ENCODE measurements around the gene WAC. TPM values are rescaled to one million over a fixed set of nuclear protein-coding genes. Genes with fewer than 3 reads are reported as not detected.

WAC gene
- total and polyA plus RNA-seq, 10 of the 15 experiments (the other 5 are each of a cell fraction or from before 2014, with no cell fraction given), result 26.5 to 131 (median 69.4) TPM

DNA sequence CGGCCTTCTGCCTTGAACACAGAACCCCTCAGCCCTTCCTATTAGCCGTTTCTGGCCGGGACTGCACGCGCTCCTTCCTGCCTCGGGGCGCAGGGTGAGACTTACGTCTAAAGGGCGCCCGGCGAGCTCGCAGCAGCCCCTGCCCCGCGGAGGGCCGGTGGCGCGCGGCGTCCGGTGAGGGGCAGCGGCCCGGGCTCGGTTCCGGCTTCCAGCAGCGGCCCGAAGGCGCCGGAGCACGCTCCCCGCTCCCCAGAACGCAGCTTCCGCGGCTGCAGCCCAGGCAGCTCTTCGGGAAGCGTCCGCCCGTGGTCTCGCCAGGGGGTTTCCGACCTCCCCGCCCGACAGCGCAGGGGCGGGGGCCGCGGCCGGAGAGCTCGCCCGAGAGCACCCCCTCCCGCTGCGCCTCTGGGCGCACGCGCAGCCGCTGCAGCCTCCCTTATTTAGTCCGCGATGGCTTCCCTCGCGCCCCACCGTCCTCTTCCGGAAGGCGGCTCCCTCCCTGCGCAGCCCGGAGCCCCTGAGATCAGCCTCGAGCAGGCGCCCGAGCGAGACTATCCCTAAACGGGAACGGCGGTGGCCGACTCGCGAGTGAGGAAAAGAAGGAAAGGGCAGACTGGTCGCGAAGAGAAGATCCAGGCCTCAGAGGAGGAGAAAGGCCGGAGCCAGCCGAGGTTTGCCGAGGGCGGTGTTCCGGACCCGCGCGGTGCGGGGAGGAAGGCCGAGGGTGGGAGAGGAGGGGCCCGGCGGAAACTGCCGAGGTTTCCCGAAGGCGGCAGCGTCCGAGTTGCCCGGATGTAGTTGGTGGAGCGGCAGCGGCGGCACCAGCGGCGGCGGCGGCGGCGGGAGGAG is at the start of gene WAC (continued):
- TF ChIP-seq, protein P1, sequence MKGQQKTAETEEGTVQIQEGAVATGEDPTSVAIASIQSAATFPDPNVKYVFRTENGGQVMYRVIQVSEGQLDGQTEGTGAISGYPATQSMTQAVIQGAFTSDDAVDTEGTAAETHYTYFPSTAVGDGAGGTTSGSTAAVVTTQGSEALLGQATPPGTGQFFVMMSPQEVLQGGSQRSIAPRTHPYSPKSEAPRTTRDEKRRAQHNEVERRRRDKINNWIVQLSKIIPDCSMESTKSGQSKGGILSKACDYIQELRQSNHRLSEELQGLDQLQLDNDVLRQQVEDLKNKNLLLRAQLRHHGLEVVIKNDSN (IDR thresholded peaks at IDR 0.05; ENCODE audit: borderline replicate concordance, extremely low read length, insufficient read depth, low read depth, low read length), result no peak
- no peak for TF ChIP-seq RAD21 (IDR thresholded peaks at IDR 0.05; ENCODE audit: insufficient read depth, low read depth, low read length)
- peak; percentile 48; the same call in 1 of the 2 replicates for TF ChIP-seq CBX5 (IDR thresholded peaks at IDR 0.05; ENCODE audit: low read depth)
- peak; percentile 60 for TF ChIP-seq KLF5 (IDR thresholded peaks at IDR 0.05; ENCODE audit: partially characterized antibody)
- TF ChIP-seq HCFC1 (IDR thresholded peaks at IDR 0.05; ENCODE audit: low read length), result peak; percentile 64
- no peak for TF ChIP-seq RCOR1 (conservative IDR thresholded peaks at IDR 0.05; ENCODE audit: low read depth, low read length)
- TF ChIP-seq SIX5 (IDR thresholded peaks at IDR 0.05; ENCODE audit: low read depth, low read length, severe bottlenecking), result no peak
- no peak for TF ChIP-seq ZZZ3 (IDR thresholded peaks at IDR 0.05; ENCODE audit: control insufficient read depth, insufficient read length, low read depth)
- TF ChIP-seq KAT2A (conservative IDR thresholded peaks at IDR 0.05; ENCODE audit: control insufficient read depth, low read depth, low read length), result no peak
- TF ChIP-seq, protein P2, sequence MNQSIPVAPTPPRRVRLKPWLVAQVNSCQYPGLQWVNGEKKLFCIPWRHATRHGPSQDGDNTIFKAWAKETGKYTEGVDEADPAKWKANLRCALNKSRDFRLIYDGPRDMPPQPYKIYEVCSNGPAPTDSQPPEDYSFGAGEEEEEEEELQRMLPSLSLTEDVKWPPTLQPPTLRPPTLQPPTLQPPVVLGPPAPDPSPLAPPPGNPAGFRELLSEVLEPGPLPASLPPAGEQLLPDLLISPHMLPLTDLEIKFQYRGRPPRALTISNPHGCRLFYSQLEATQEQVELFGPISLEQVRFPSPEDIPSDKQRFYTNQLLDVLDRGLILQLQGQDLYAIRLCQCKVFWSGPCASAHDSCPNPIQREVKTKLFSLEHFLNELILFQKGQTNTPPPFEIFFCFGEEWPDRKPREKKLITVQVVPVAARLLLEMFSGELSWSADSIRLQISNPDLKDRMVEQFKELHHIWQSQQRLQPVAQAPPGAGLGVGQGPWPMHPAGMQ (IDR thresholded peaks at IDR 0.05; ENCODE audit: borderline replicate concordance), result no peak
- TF ChIP-seq BCL3 (IDR thresholded peaks at IDR 0.05; ENCODE audit: borderline replicate concordance, insufficient read depth, low read depth, low read length, poor library complexity, severe bottlenecking), result no peak
- no peak for TF ChIP-seq FOS (IDR thresholded peaks at IDR 0.05; ENCODE audit: borderline replicate concordance, extremely low read depth, insufficient read length)
- peak; percentile 80; the same call in 1 of the 2 replicates for TF ChIP-seq ZNF592 (IDR thresholded peaks at IDR 0.05)
- no peak for TF ChIP-seq SREBF1 (IDR thresholded peaks at IDR 0.05; ENCODE audit: low read length)
- TF ChIP-seq SIN3A (IDR thresholded peaks at IDR 0.05; ENCODE audit: low read depth, low read length), result peak; percentile 79; the same call in 1 of the 2 replicates
- TF ChIP-seq NR2F1 (conservative IDR thresholded peaks at IDR 0.05), result peak; percentile 85
- peak; percentile 71; the same call in 1 of the 2 replicates for TF ChIP-seq BACH1 (IDR thresholded peaks at IDR 0.05; ENCODE audit: borderline replicate concordance)
- peak; percentile 95 for TF ChIP-seq DPF2 (IDR thresholded peaks at IDR 0.05)
- TF ChIP-seq ELK1 (IDR thresholded peaks at IDR 0.05; ENCODE audit: low read depth, low read length), result peak; percentile 75
